Cerebellar nuclear complex (tissue), 1 donor: ENCODE data around the gene PPP2R2B.

Experiments used
- DNase-seq, 2 experiments: peaks; one replicate each; lab custom pipeline; 2025; lab: John Stamatoyannopoulos, UW

Gene PPP2R2B

GRCh38 chr5:146699664-146700418, 178.7 kb downstream of the PPP2R2B start:
- DNase-seq, result peak in 1 of 2 experiments; percentile 78

DNA sequence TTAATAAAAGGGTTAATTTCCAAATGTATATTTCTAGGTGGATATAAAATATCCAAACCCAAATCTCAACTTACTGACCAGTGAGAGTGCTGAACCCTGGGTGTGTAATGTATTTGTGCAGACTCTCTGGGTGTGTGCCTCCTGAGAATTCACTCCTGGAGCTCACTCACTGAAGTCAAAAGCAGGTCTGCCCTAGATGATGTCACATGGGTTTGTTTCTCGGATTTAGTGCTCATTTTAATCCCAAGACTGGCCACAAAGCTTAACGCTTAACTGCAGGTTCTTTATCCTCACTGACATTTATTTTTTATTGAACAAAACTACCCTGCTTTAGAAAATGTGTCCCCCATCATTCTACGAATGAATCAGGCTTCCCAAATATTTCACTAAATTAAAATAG, 179.4 kb downstream of the PPP2R2B start:
- no peak for DNase-seq

- DNase-seq, result no peak
These were observed 179.9 kb downstream of the PPP2R2B start for GRCh38 chr5:146698651-146699050.

DNA sequence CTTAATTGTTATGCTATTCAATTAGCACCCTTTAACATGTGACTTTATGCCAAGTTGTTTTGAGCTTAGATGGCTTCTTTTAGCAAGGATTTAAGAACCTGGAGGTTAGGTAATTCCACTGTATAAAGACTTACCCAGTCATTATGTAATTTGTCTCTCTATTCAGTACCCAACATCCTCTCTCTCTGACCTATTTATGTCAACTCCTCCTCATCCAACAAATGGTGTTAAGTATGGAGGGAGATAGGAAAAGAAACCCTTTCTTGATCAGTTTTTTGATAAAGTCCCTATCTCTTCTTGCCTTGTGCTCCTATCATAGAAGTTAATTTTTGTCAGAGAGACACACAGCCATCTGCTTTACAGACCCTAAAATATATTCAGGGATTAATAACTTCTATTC, 181.3 kb downstream of the PPP2R2B start:
- no peak for DNase-seq

GRCh38 chr5:146695646-146696045, 182.9 kb downstream of the PPP2R2B start:
- no peak for DNase-seq

- peak in 1 of 2 experiments; percentile 28 for DNase-seq
These were observed 187.6 kb downstream of the PPP2R2B start for GRCh38 chr5:146690880-146691355.

DNA sequence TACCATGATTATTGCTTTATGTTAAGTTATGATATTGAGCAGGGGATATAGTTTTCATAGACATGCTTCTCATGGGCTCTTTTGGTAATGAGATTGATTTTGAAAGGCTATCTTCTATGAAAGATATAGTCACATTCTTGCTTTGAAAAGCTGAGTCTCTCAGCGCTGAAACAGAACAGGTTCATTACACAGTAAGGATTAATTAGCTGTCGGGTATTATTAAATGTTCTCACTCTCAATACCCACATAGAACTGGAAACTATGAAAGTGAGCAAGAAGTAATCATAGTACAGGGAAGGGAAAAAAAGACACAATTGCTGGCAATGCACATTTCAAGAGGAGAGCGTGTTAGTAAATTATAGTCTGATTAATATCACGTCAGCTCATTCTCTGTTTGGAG, 190.9 kb downstream of the PPP2R2B start:
- no peak for DNase-seq

DNA sequence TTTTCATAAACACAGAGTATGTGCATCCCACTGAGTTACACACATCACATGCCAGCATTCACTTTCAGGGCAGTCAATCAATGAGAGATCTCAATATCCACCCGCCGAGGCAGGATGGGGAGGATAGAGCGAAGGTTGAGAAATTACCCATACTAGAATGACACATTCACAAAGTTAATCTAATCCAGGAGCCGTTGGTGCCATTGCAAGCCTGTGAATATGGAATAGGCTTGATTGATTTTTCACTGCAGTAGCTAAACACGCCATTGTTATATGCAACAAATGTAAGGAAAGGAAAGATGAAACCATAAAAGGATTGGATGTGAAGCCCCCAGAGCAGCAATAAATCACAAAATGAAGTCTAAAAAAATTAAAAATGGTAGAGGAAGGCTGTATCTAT, 194.7 kb downstream of the PPP2R2B start:
- no peak for DNase-seq

DNA sequence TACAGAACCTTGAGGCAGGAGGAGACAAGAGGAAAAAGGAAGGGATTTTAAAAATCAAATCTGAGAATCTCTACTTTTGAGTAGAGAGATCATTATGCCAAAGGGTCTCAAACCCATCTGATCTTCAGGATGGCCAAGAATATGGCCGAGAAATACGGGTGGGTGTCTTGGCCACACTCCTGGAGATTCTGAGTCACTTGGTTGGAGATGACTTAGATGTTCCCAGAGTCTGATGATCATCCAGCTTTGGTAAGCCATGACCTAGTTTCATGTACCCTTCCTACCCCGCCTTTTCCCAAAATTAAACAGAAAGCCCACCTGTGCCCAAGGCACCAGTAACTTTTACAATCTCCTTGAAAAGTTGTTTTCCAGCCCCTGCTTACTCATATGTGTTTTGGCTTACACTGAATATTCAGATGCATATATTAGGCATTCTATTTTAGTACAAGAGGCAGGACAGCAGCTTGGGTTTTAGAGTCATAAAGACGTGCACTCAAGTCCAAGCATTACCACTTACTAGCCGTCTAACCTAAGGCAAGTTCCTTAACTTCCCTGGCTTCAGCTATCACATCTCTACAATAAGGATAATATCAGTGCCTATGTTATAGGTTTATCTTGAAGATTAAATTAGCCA, 195.5 kb downstream of the PPP2R2B start:
- no peak for DNase-seq

- DNase-seq, result no peak
These were observed 196.9 kb downstream of the PPP2R2B start for GRCh38 chr5:146681585-146682105.

DNA sequence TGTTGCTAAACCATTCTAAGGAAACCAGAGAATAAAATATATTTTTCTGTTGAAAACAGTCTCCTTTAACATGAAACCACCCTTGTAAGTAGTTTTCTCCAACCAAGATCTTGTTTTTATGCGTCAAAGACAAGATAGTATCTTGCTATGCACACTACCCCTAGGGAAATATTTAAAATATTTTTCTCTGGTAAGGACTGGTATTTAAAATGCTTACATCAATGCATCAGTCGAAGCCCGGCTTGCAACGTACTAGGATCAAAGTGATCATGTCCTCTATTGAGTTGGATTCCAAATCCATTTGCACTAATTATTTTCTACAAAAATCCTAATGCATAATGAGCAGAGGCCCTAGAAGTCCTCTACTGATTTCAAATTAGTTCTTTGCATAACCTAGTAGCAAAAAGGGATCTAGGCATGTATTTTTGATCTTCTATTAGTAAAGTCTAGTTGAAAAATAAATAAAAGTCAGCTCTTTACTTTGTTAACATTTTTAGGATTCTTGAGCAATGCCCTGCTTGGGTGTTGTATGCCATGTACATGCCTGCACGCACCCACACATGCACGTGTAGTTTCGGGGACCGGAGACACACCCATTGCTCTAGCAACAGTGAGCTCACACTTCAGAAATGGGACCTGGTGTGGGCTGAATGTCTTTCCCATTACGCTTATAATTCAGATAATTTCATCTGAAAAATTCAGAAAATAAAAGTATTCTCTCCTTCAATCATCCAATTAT, 197.5 kb downstream of the PPP2R2B start:
- no peak for DNase-seq

DNA sequence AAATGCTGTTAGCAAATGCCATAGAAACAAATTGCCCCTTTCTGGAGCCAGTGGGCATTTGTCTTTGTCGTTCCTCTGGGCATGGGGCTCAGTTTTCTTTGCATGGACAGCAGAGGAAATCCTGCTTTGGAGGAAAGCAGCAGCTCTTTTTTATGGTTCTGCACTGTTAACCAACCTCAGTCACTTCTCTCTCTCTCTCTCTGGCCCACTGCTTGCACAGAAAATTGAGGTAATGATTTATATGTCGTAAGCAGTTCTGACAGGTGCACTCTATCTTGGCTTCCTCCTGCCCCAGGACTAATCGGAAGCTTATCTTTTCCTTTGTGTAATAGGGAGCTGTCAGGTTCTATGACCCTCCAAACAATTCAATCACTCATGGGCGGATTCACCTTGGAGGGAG, 202.9 kb downstream of the PPP2R2B start:
- no peak for DNase-seq

- DNase-seq, result no peak
These were observed 205.7 kb downstream of the PPP2R2B start for GRCh38 chr5:146672866-146673265.

DNA sequence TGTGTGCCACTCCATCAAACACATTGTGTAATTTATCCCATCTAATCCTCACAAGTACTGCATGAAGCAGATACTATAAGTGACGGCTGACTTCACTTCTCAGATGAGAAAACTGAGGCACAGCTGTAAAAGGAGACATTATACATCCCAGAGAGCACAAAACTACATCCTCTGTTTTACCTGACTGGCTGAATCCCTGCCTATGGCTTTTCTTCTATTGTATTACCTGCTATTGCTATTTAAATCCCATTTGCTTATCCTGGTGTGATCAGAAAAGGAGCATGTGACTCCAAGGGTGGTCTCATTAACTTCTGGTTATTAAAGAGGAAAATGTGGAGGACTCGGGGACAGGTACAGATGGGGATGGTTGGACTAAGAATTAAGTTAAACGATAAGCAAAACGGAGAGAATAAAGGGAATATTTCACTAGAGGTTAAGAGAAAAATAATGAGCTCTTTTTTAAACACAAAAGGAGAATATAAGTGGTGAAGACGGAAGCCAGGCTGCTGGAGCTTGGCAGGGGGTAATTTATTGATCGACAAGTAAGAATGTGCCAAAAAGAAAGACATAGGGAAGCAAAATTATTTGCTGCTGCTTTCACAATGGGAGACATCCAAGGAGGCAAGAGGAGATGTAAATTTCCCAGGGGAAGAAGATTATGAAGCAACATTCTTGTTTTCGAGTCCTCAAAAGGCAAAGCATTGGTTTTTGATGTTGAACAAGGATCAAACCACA, 206.8 kb downstream of the PPP2R2B start:
- no peak for DNase-seq

DNA sequence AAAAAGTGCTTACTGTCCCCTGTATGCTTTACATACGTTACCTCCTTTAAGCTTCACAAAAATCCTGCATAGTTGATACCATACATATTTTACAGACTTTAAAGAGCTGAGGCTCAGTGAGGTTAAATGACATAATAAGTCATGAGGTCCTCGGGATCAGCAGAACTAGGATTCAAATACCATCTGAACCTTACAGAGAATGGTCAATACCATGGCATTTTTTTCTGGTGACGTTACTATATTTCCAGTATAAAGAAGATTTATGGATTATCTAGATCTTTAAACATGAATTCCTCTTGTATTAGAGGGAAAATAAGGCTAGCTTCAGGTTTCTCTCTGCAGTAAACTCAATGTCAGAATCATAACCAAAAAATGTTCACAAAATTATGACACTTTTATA, 208.9 kb downstream of the PPP2R2B start:
- no peak for DNase-seq

- no peak for DNase-seq
These were observed 210.8 kb downstream of the PPP2R2B start for GRCh38 chr5:146667633-146668272.

DNA sequence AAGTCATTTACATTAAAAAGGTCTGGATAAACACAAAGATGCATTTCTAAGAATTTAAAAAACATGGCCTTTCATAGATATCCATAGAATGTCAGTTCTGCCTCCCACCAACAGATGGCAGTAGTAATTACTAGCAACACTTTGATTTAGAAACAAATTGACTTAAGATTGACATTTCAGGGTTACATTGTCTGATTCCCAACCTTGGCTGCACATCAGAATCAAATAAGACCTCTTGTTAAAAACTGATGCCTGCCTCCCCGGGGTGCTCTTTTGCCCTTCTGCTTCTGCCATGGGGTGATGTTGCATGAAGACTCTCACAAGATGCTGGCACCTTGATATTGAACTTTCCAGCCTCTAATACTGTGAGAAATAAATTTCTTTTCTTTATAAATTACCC, 216.3 kb downstream of the PPP2R2B start:
- DNase-seq, result no peak

DNA sequence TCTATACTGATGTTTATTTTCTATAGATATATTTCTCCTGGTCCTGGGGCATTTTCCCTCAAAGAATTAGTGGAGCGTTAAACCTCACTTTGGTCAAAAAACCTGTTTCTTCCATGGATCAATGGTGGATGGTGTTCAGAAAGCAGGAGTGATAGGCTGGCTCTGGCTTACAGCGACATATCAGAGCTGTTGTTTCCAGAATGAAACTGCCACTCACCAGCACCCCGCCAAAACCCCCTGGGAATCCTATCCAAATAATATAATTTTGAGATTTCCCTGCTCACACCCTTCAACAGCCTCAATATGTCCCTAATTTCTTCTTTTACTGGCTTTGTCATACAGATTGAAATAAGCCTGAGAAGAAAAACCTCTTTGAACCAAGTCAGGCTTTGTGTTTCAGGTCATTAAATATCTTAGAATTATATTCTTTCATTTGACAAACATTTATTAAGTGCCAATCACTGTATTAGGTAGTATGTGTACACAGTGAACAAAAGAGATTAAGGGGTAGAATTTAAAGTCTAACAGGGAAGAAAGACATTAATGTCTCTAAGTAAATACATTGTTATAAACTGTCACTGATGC, 218.1 kb downstream of the PPP2R2B start:
- no peak for DNase-seq

- no peak for DNase-seq
These were observed 218.6 kb downstream of the PPP2R2B start for GRCh38 chr5:146659961-146660360.

GRCh38 chr5:146656703-146657102, 221.9 kb downstream of the PPP2R2B start:
- no peak for DNase-seq

DNA sequence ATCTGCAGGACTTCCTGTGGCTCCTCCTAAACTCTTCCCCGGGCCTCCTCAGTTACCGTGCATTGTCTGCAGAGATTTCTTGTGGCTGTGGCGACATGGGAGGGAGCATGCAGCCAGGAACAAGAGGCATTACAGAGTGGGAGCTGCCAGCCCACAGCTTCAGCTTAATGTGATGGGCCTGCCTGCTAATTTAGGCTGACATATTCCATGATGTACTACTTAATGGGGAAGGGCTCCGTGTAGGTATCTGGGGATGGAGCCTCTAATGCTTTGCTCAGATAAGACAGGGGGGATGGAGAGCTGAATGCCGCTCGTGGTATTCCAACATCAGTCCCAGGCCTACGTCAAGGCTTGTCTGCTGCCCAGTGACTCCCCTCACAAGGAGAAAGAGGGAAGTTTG, 225.0 kb downstream of the PPP2R2B start:
- no peak for DNase-seq
